B cell (primary cell): ENCODE results near the gene P3R3URF. TPM values are rescaled to one million over a fixed set of nuclear protein-coding genes. Genes with fewer than 3 reads are reported as not detected.

Experiments used
- ATAC-seq: fragments of 200-7000 bp; cut with Tn5 transposase; one replicate; pipeline ENCODE4 v1.10.0; 2021; ENCODE audit warnings: low read depth, mild to moderate bottlenecking, moderate number of reproducible peaks, moderate library complexity
- CTCF ChIA-PET: fragments of 350-600 bp; sonication (Branson Sonifier 250); formaldehyde crosslinking; loops from one replicate; lab custom pipeline; 2021; ENCODE audit warnings: antibody characterized with exemption, inconsistent platforms; lab: Charles Lee
- POLR2A ChIA-PET: fragments of 350-600 bp; sonication (Branson Sonifier 250); formaldehyde crosslinking; loops from one replicate; lab custom pipeline; 2021; ENCODE audit warnings: antibody characterized with exemption; lab: Charles Lee
- DNase-seq: peaks from one replicate; pipeline ENCODE4 v3.0.0; 2013
- H2AFZ ChIP-seq: 2 replicates; pipeline ENCODE4 v1.6.1; 2012; ENCODE audit warnings: mild to moderate bottlenecking, low read depth, low read length; ENCODE audit not compliant: insufficient read depth, poor library complexity, severe bottlenecking
- H3K27ac ChIP-seq, 2 donors: 1 replicate in 1 of 2; 2 replicates in 1 of 2; pipeline ENCODE4 v1.5.1; 2012 to 2013; ENCODE audit warnings: low read length in 2 of 2, mild to moderate bottlenecking in 2 of 2, moderate library complexity in 1 of 2
- H3K27me3 ChIP-seq, 4 experiments: fragments of 200-600 bp in 1 of 4; sonication (generic) in 1 of 4; replicated peaks in 1 of 4; 1 replicate in 2 of 4; 2 replicates in 2 of 4; pipeline versions ENCODE4 v1.6.1 to v1.7.0; 2013 to 2016; ENCODE audit warnings: low read length in 3 of 4, mild to moderate bottlenecking in 2 of 4, mixed read lengths in 1 of 4, moderate library complexity in 1 of 4; ENCODE audit not compliant: insufficient read depth in 4 of 4, control insufficient read depth in 3 of 4; ENCODE audit errors: control extremely low read depth in 1 of 4
- H3K36me3 ChIP-seq, 2 experiments: replicated peaks in 1 of 2; 1 replicate in 1 of 2; 2 replicates in 1 of 2; pipeline versions ENCODE4 v1.6.1 to v1.7.1; 2013; ENCODE audit warnings: low read length in 1 of 2; ENCODE audit not compliant: insufficient read depth in 2 of 2, control insufficient read depth in 1 of 2; ENCODE audit errors: control extremely low read depth in 1 of 2, extremely low read depth in 1 of 2
- H3K4me1 ChIP-seq, 2 donors: fragments of 200-600 bp in 1 of 2; sonication (generic) in 1 of 2; 1 replicate in 1 of 2; 2 replicates in 1 of 2; pipeline versions ENCODE4 v1.5.1 to v1.6.1; 2013 to 2017; ENCODE audit warnings: low read length in 2 of 2; ENCODE audit not compliant: control insufficient read depth in 2 of 2, insufficient read depth in 2 of 2
- H3K4me2 ChIP-seq: replicated peaks from 2 replicates; pipeline ENCODE3; 2012; ENCODE audit warnings: mild to moderate bottlenecking, low read depth, low read length; ENCODE audit not compliant: poor library complexity, severe bottlenecking
- H3K4me3 ChIP-seq, 5 experiments: fragments of 200-600 bp in 1 of 5; sonication (generic) in 1 of 5; 1 replicate in 3 of 5; 2 replicates in 2 of 5; pipeline versions ENCODE4 v1.5.1 to v1.7.0; 2011 to 2016; ENCODE audit warnings: low read length in 4 of 5, mild to moderate bottlenecking in 4 of 5, low read depth in 2 of 5, control low read depth in 1 of 5, moderate library complexity in 1 of 5; ENCODE audit not compliant: insufficient read depth in 1 of 5; ENCODE audit errors: control extremely low read depth in 1 of 5, extremely low read depth in 1 of 5
- H3K79me2 ChIP-seq: fragments of 200-600 bp; sonication (generic); one replicate; pipeline ENCODE4 v1.6.0; 2016; ENCODE audit warnings: low read length; ENCODE audit not compliant: control insufficient read depth, insufficient read depth
- H3K9ac ChIP-seq: fragments of 200-600 bp; sonication (generic); 2 replicates; pipeline ENCODE4 v1.6.1; 2017; ENCODE audit warnings: mild to moderate bottlenecking, low read length, moderate library complexity
- H3K9me3 ChIP-seq, 3 donors: one replicate each; pipeline versions ENCODE4 v1.6.1 to v1.7.1; 2013; ENCODE audit warnings: low read length in 2 of 3; ENCODE audit not compliant: control insufficient read depth in 2 of 3, insufficient read depth in 1 of 3; ENCODE audit errors: control extremely low read depth in 1 of 3
- H4K20me1 ChIP-seq: 2 replicates; pipeline ENCODE4 v1.6.0; 2012; ENCODE audit warnings: mild to moderate bottlenecking, low read length; ENCODE audit not compliant: insufficient read depth, control insufficient read depth, poor library complexity, severe bottlenecking
- H3K27ac Mint-ChIP-seq: one replicate; pipeline ENCODE4 v1.8.0; 2021; ENCODE audit warnings: mixed read lengths
- H3K27me3 Mint-ChIP-seq: one replicate; pipeline ENCODE4 v1.8.0; 2021; ENCODE audit warnings: mixed read lengths
- H3K4me1 Mint-ChIP-seq: one replicate; pipeline ENCODE4 v1.8.0; 2021; ENCODE audit warnings: mixed read lengths
- H3K4me3 Mint-ChIP-seq: one replicate; pipeline ENCODE4 v1.8.0; 2021; ENCODE audit warnings: mixed read lengths
- H3K9me3 Mint-ChIP-seq: one replicate; pipeline ENCODE4 v1.8.0; 2022; ENCODE audit warnings: mixed read lengths; ENCODE audit not compliant: insufficient read depth
- EZH2 ChIP-seq: IDR thresholded peaks from 2 replicates; pipeline ENCODE4 v1.6.1; 2012; ENCODE audit warnings: borderline replicate concordance, low read depth, mild to moderate bottlenecking, moderate library complexity, low read length; ENCODE audit not compliant: insufficient read depth, poor library complexity, severe bottlenecking
- WGBS: methylation state at CpG from one replicate; pipeline ENCODE4 v1.1.5; 2013; ENCODE audit warnings: missing lambda C conversion rate; ENCODE audit not compliant: insufficient coverage; 5-methylcytosine and 5-hydroxymethylcytosine counted together
- intact Hi-C: fragments of 100-400 bp; cut with micrococcal nuclease; formaldehyde crosslinking; loops from one replicate; pipeline ENCODE4 v1.10.0; 2022
- polyA plus RNA-seq: library from polyadenylated mRNA; depleted of rRNA; stranded (reverse); fragments of >200 nt; gene quantifications from 2 replicates; pipeline ENCODE4 v1.2.3, GENCODE V29; 2012
- total RNA-seq, 2 donors: library from RNA; stranded (reverse); fragments of 120-200 nt in 1 of 2; gene quantifications; 1 replicate in 1 of 2; 2 replicates in 1 of 2; pipeline versions ENCODE4 v1.2.3 to v1.2.4, GENCODE V29; 2013 to 2022
- TF ChIP-seq, protein P1 (sequence below): fragments of 200-600 bp; IDR thresholded peaks from one replicate; pipeline ENCODE4 v1.8.0; 2022; ENCODE audit warnings: antibody characterized with exemption, mild to moderate bottlenecking

P3R3URF gene
- total and polyA plus RNA-seq, 2 donors (not counting 1 experiment from before 2014, with no cell fraction given): not detected

DNA sequence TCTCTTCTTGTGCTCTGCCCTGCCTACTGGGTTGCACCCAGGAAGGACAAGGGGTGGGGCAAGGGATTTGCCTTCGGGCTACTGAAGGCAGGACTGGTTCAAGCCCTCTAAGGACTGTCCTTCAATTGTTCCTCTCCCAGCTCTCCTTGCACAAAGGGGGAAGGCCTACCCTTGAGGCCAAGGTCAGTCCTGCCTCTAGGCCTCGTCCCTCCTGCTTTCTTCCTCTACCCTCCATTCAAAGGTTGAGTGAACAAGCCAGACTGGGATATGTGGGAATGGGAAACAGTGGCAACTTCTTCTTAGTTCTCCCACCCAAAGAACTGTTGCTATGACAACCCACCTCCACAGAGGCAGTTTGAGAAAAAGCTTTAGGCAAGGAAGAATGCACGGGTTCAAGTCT lies 29.5 kb upstream of the P3R3URF start:
- no peak overlapping the region for H3K9ac ChIP-seq
- TF ChIP-seq EZH2: no peak
- TF ChIP-seq, protein P1, sequence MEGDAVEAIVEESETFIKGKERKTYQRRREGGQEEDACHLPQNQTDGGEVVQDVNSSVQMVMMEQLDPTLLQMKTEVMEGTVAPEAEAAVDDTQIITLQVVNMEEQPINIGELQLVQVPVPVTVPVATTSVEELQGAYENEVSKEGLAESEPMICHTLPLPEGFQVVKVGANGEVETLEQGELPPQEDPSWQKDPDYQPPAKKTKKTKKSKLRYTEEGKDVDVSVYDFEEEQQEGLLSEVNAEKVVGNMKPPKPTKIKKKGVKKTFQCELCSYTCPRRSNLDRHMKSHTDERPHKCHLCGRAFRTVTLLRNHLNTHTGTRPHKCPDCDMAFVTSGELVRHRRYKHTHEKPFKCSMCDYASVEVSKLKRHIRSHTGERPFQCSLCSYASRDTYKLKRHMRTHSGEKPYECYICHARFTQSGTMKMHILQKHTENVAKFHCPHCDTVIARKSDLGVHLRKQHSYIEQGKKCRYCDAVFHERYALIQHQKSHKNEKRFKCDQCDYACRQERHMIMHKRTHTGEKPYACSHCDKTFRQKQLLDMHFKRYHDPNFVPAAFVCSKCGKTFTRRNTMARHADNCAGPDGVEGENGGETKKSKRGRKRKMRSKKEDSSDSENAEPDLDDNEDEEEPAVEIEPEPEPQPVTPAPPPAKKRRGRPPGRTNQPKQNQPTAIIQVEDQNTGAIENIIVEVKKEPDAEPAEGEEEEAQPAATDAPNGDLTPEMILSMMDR: no peak
- H3K27me3 ChIP-seq: peaks cover 0 to 15% (median 7%) of the 10 kb centered on the region in 4 experiments
- no peaks in the 10 kb centered on the region for H3K36me3 ChIP-seq
- no peak overlapping the region for H3K27ac Mint-ChIP-seq
- ChIA-PET POLR2A (no interaction called here), CTCF (no interaction called here)
- DNase-seq (no peak), ATAC-seq (no peak)
- H3K27me3 Mint-ChIP-seq: peaks cover 6% of the 10 kb centered on the region
- no peak overlapping the region for H3K27ac ChIP-seq
- no peak overlapping the region for H3K4me3 Mint-ChIP-seq
- no peak overlapping the region for H2AFZ ChIP-seq
- no peak overlapping the region for H3K4me3 ChIP-seq
- H3K9me3 Mint-ChIP-seq: no peaks in the 10 kb centered on the region
- no peaks in the 10 kb centered on the region for H4K20me1 ChIP-seq
- peaks cover 13 to 15% of the 10 kb centered on the region in 2 donors for H3K4me1 ChIP-seq
- H3K79me2 ChIP-seq: no peaks in the 10 kb centered on the region
- no peaks in the 10 kb centered on the region for H3K9me3 ChIP-seq
- WGBS: 100% methylated on average over 1 of the region's 3 CpGs
- H3K4me2 ChIP-seq: no peak overlapping the region
- peaks cover 16% of the 10 kb centered on the region for H3K4me1 Mint-ChIP-seq
- intact Hi-C loops: no loop called here

DNA sequence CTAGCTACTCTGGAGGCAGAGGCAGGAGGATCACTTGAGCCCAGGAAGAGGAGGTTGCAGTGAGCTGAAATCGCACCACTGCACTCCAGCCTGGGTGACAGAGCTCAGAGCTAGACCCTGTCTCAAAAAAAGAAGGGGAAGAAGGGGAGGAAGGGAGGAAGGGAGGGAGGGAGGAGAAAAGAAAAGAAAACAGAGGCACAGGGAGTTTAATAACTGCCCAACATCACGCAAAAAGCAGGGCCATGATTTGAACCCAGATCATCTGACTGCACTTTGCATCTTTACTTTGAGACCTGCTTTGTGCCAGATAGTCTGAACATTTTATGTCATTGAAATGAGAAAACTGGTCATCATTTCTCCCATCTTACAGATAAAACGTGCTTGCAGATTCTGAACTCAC lies 28.9 kb upstream of the P3R3URF start:
- TF ChIP-seq EZH2: no peak
- TF ChIP-seq, protein P1: no peak
- H3K4me2 ChIP-seq: no peak overlapping the region

More for the DNA sequence above, 28.9 kb upstream of the P3R3URF start:
- intact Hi-C loops: no loop called here
- Mint-ChIP-seq H3K9me3 (no peaks in the 10 kb centered on the region), H3K4me3 (no peak overlapping the region), H3K27me3 (peaks cover 6% of the 10 kb centered on the region), H3K4me1 (peaks cover 18% of the 10 kb centered on the region), H3K27ac (no peak overlapping the region)
- no peaks in the 10 kb centered on the region for H3K36me3 ChIP-seq
- ChIA-PET POLR2A (no interaction called here), CTCF (interaction anchor here (1.3 kb wide), 1 partner anchor 19 kb away, joined by 6 read pairs; no protein-coding TSS in a partner anchor)
- H4K20me1 ChIP-seq: no peaks in the 10 kb centered on the region
- H3K4me3 ChIP-seq: no peak overlapping the region
- peaks cover 0 to 15% (median 7%) of the 10 kb centered on the region in 4 experiments for H3K27me3 ChIP-seq
- DNase-seq (no peak), ATAC-seq (no peak)
- no peak overlapping the region for H2AFZ ChIP-seq
- 93% methylated on average over 2 of the region's 3 CpGs for WGBS
- no peak overlapping the region for H3K27ac ChIP-seq
- H3K9ac ChIP-seq: no peak overlapping the region
- H3K79me2 ChIP-seq: no peaks in the 10 kb centered on the region
- H3K4me1 ChIP-seq: peaks cover 13 to 15% of the 10 kb centered on the region in 2 donors
- H3K9me3 ChIP-seq: no peaks in the 10 kb centered on the region
